ENCODE measurements around the gene UROC1.

The UROC1 gene

GRCh38 chr3:126515066-126515706 lies 2.4 kb downstream of the UROC1 start:
- no peak for DNase-seq

GRCh38 chr3:126514161-126514560 lies 3.4 kb downstream of the UROC1 start:
- no peak for DNase-seq

- no peak for DNase-seq
Measured at GRCh38 chr3:126512916-126513650, 4.5 kb downstream of the UROC1 start.

GRCh38 chr3:126512026-126512425 lies 5.5 kb downstream of the UROC1 start:
- DNase-seq = no peak

GRCh38 chr3:126511291-126511690 lies 6.3 kb downstream of the UROC1 start:
- no peak for DNase-seq

- DNase-seq = no peak
Measured at GRCh38 chr3:126510308-126510910, 7.2 kb downstream of the UROC1 start.

- no peak for DNase-seq
Measured at GRCh38 chr3:126509597-126510307, 7.8 kb downstream of the UROC1 start.

- no peak for DNase-seq
Measured at GRCh38 chr3:126508564-126508964, 9.0 kb downstream of the UROC1 start.

- DNase-seq = no peak
Measured at GRCh38 chr3:126507886-126508285, 9.7 kb downstream of the UROC1 start.

GRCh38 chr3:126503701-126504100 lies 13.9 kb downstream of the UROC1 start:
- no peak for DNase-seq

- no peak for DNase-seq
Measured at GRCh38 chr3:126502656-126503055, 14.9 kb downstream of the UROC1 start.

- no peak for DNase-seq
Measured at GRCh38 chr3:126501736-126502135, 15.8 kb downstream of the UROC1 start.

- no peak for DNase-seq
Measured at GRCh38 chr3:126501054-126501453, 16.5 kb downstream of the UROC1 start.

- DNase-seq = no peak
Measured at GRCh38 chr3:126500016-126500415, 17.6 kb downstream of the UROC1 start.

- DNase-seq = no peak
Measured at GRCh38 chr3:126499401-126499800, 18.2 kb downstream of the UROC1 start.

- DNase-seq = no peak
Measured at GRCh38 chr3:126498929-126499328, 18.6 kb downstream of the UROC1 start.

- no peak for DNase-seq
Measured at GRCh38 chr3:126498461-126498860, 19.1 kb downstream of the UROC1 start.

GRCh38 chr3:126497956-126498355 lies 19.6 kb downstream of the UROC1 start:
- DNase-seq = no peak

- no peak for DNase-seq
Measured at GRCh38 chr3:126496894-126497850, 20.4 kb downstream of the UROC1 start.

GRCh38 chr3:126495786-126496185 lies 21.8 kb downstream of the UROC1 start:
- DNase-seq = no peak

- no peak for DNase-seq
Measured at GRCh38 chr3:126494970-126495230, 22.7 kb downstream of the UROC1 start.

GRCh38 chr3:126494204-126494969 lies 23.2 kb downstream of the UROC1 start:
- DNase-seq = no peak
